Measurements from ENCODE around the gene CHD9.
"Not testable (repeated sequence)": the region's sequence is repeated elsewhere in the genome, so short reads cannot be mapped to it uniquely, and the experiment has no call there.

CHD9 gene

GRCh38 chr16:53249331-53249730, 194.5 kb downstream of the CHD9 start:
- POLR2A ChIA-PET, result no interaction called here
- no peak overlapping the region for H3K27ac ChIP-seq (ENCODE audit: insufficient read depth in 1 of 2, low read depth in 1 of 2, low read length in 2 of 2, poor library complexity in 1 of 2, severe bottlenecking in 2 of 2)
- peaks cover 0 to 1% (median 0%) of the 10 kb centered on the region in 5 experiments for H3K9me3 ChIP-seq (ENCODE audit: control extremely low read depth in 1 of 5, control insufficient read depth in 4 of 5, insufficient read depth in 2 of 5, low read depth in 1 of 5, low read length in 4 of 5)
- CTCF ChIA-PET, result interaction anchor here (0.9 kb wide), 1 partner anchor 10 kb away, joined by 4 read pairs; no protein-coding TSS in a partner anchor
- H3K27me3 ChIP-seq (replicated peaks in 2 of 5; ENCODE audit: control insufficient read depth in 4 of 5, insufficient read depth in 5 of 5, low read length in 4 of 5), result no peaks in the 10 kb centered on the region
- peaks cover 36 to 89% (median 53%) of the 10 kb centered on the region in 4 experiments for H3K36me3 ChIP-seq (ENCODE audit: control insufficient read depth in 4 of 4, insufficient read depth in 4 of 4, low read length in 3 of 4)
- no peaks in the 10 kb centered on the region for H3K4me1 ChIP-seq (ENCODE audit: control extremely low read depth in 1 of 4, control insufficient read depth in 4 of 4, insufficient read depth in 4 of 4, low read length in 3 of 4)
- DNase-seq, result no peak
- WGBS (ENCODE audit: insufficient coverage), result no CpG with 5 or more reads among the region's 1 CpG
- no peak overlapping the region for H3K4me3 ChIP-seq (ENCODE audit: control insufficient read depth in 1 of 7, extremely low read depth in 1 of 7, insufficient read depth in 4 of 7, low read depth in 2 of 7, low read length in 6 of 7)

- Histone ChIP-seq H3K9me3 (ENCODE audit: control extremely low read depth in 1 of 5, control insufficient read depth in 4 of 5, insufficient read depth in 2 of 5, low read depth in 1 of 5, low read length in 4 of 5) (peaks cover 0 to 6% (median 0%) of the 10 kb centered on the region in 5 experiments), H3K27me3 (replicated peaks in 2 of 5; ENCODE audit: control insufficient read depth in 4 of 5, insufficient read depth in 5 of 5, low read length in 4 of 5) (no peaks in the 10 kb centered on the region), H3K4me1 (ENCODE audit: control extremely low read depth in 1 of 4, control insufficient read depth in 4 of 4, insufficient read depth in 4 of 4, low read length in 3 of 4) (no peaks in the 10 kb centered on the region), H3K4me3 (ENCODE audit: control insufficient read depth in 1 of 7, extremely low read depth in 1 of 7, insufficient read depth in 4 of 7, low read depth in 2 of 7, low read length in 6 of 7) (no peak overlapping the region), H3K27ac (ENCODE audit: insufficient read depth in 1 of 2, low read depth in 1 of 2, low read length in 2 of 2, poor library complexity in 1 of 2, severe bottlenecking in 2 of 2) (no peak overlapping the region), H3K36me3 (ENCODE audit: control insufficient read depth in 4 of 4, insufficient read depth in 4 of 4, low read length in 3 of 4) (peaks cover 24 to 84% (median 53%) of the 10 kb centered on the region in 4 experiments)
- CTCF ChIA-PET, result no interaction called here
- no peak for DNase-seq
- POLR2A ChIA-PET, result no interaction called here
- WGBS (ENCODE audit: insufficient coverage), result 100% methylated on average over 2 of the region's 2 CpGs
These were observed 202.2 kb downstream of the CHD9 start for GRCh38 chr16:53257001-53257400.

GRCh38 chr16:53258809-53259208, 204.0 kb downstream of the CHD9 start:
- POLR2A ChIA-PET, result no interaction called here
- 86% methylated on average over 1 of the region's 3 CpGs for WGBS (ENCODE audit: insufficient coverage)

GRCh38 chr16:53261276-53261675, 206.5 kb downstream of the CHD9 start:
- DNase-seq, result no peak
- H3K27ac ChIP-seq (ENCODE audit: insufficient read depth in 1 of 2, low read depth in 1 of 2, low read length in 2 of 2, poor library complexity in 1 of 2, severe bottlenecking in 2 of 2), result no peak overlapping the region
- H3K9me3 ChIP-seq (ENCODE audit: control extremely low read depth in 1 of 5, control insufficient read depth in 4 of 5, insufficient read depth in 2 of 5, low read depth in 1 of 5, low read length in 4 of 5), result peaks cover 0 to 6% (median 0%) of the 10 kb centered on the region in 5 experiments
- no peaks in the 10 kb centered on the region for H3K27me3 ChIP-seq (replicated peaks in 2 of 5; ENCODE audit: control insufficient read depth in 4 of 5, insufficient read depth in 5 of 5, low read length in 4 of 5)
- WGBS (ENCODE audit: insufficient coverage), result 100% methylated on average over 1 of the region's 2 CpGs
- no peaks in the 10 kb centered on the region for H3K4me1 ChIP-seq (ENCODE audit: control extremely low read depth in 1 of 4, control insufficient read depth in 4 of 4, insufficient read depth in 4 of 4, low read length in 3 of 4)
- peaks cover 20 to 82% (median 49%) of the 10 kb centered on the region in 4 experiments for H3K36me3 ChIP-seq (ENCODE audit: control insufficient read depth in 4 of 4, insufficient read depth in 4 of 4, low read length in 3 of 4)
- ChIA-PET POLR2A (no interaction called here), CTCF (interaction anchor here (1.4 kb wide), 1 partner anchor 8 kb away, joined by 4 read pairs; no protein-coding TSS in a partner anchor)
- no peak overlapping the region for H3K4me3 ChIP-seq (ENCODE audit: control insufficient read depth in 1 of 7, extremely low read depth in 1 of 7, insufficient read depth in 4 of 7, low read depth in 2 of 7, low read length in 6 of 7)

More at GRCh38 chr16:53258809-53259208, 204.0 kb downstream of the CHD9 start:
- Histone ChIP-seq H3K36me3 (ENCODE audit: control insufficient read depth in 4 of 4, insufficient read depth in 4 of 4, low read length in 3 of 4) (peaks cover 17 to 85% (median 54%) of the 10 kb centered on the region in 4 experiments), H3K9me3 (ENCODE audit: control extremely low read depth in 1 of 5, control insufficient read depth in 4 of 5, insufficient read depth in 2 of 5, low read depth in 1 of 5, low read length in 4 of 5) (peaks cover 0 to 6% (median 0%) of the 10 kb centered on the region in 5 experiments), H3K27me3 (replicated peaks in 2 of 5; ENCODE audit: control insufficient read depth in 4 of 5, insufficient read depth in 5 of 5, low read length in 4 of 5) (no peaks in the 10 kb centered on the region), H3K4me1 (ENCODE audit: control extremely low read depth in 1 of 4, control insufficient read depth in 4 of 4, insufficient read depth in 4 of 4, low read length in 3 of 4) (no peaks in the 10 kb centered on the region), H3K27ac (ENCODE audit: insufficient read depth in 1 of 2, low read depth in 1 of 2, low read length in 2 of 2, poor library complexity in 1 of 2, severe bottlenecking in 2 of 2) (no peak overlapping the region), H3K4me3 (ENCODE audit: control insufficient read depth in 1 of 7, extremely low read depth in 1 of 7, insufficient read depth in 4 of 7, low read depth in 2 of 7, low read length in 6 of 7) (no peak overlapping the region)
- no peak for DNase-seq
- CTCF ChIA-PET, result interaction anchor here (1.3 to 1.4 kb wide), 2 partner anchors 9 to 12 kb away, joined by 3 to 4 read pairs; no protein-coding TSS in a partner anchor

- ChIA-PET CTCF (no interaction called here), POLR2A (no interaction called here)
- DNase-seq, result no peak
- Histone ChIP-seq H3K4me3 (ENCODE audit: control insufficient read depth in 1 of 7, extremely low read depth in 1 of 7, insufficient read depth in 4 of 7, low read depth in 2 of 7, low read length in 6 of 7) (no peak overlapping the region), H3K36me3 (ENCODE audit: control insufficient read depth in 4 of 4, insufficient read depth in 4 of 4, low read length in 3 of 4) (peaks cover 26 to 75% (median 44%) of the 10 kb centered on the region in 4 experiments), H3K27me3 (replicated peaks in 2 of 5; ENCODE audit: control insufficient read depth in 4 of 5, insufficient read depth in 5 of 5, low read length in 4 of 5) (no peaks in the 10 kb centered on the region), H3K4me1 (ENCODE audit: control extremely low read depth in 1 of 4, control insufficient read depth in 4 of 4, insufficient read depth in 4 of 4, low read length in 3 of 4) (no peaks in the 10 kb centered on the region), H3K9me3 (ENCODE audit: control extremely low read depth in 1 of 5, control insufficient read depth in 4 of 5, insufficient read depth in 2 of 5, low read depth in 1 of 5, low read length in 4 of 5) (peaks cover 0 to 6% (median 0%) of the 10 kb centered on the region in 5 experiments), H3K27ac (ENCODE audit: insufficient read depth in 1 of 2, low read depth in 1 of 2, low read length in 2 of 2, poor library complexity in 1 of 2, severe bottlenecking in 2 of 2) (no peak overlapping the region)
- WGBS (ENCODE audit: insufficient coverage), result no CpG with 5 or more reads among the region's 2 CpGs
These were observed 207.9 kb downstream of the CHD9 start for GRCh38 chr16:53262645-53263044.

GRCh38 chr16:53266156-53266555, 211.4 kb downstream of the CHD9 start:
- H3K4me3 ChIP-seq (ENCODE audit: control insufficient read depth in 1 of 7, extremely low read depth in 1 of 7, insufficient read depth in 4 of 7, low read depth in 2 of 7, low read length in 6 of 7), result no peak overlapping the region
- no peak overlapping the region for H3K27ac ChIP-seq (ENCODE audit: insufficient read depth in 1 of 2, low read depth in 1 of 2, low read length in 2 of 2, poor library complexity in 1 of 2, severe bottlenecking in 2 of 2)
- H3K4me1 ChIP-seq (ENCODE audit: control extremely low read depth in 1 of 4, control insufficient read depth in 4 of 4, insufficient read depth in 4 of 4, low read length in 3 of 4), result no peaks in the 10 kb centered on the region
- H3K36me3 ChIP-seq (ENCODE audit: control insufficient read depth in 4 of 4, insufficient read depth in 4 of 4, low read length in 3 of 4), result peaks cover 18 to 79% (median 34%) of the 10 kb centered on the region in 4 experiments
- POLR2A ChIA-PET, result no interaction called here
- H3K9me3 ChIP-seq (ENCODE audit: control extremely low read depth in 1 of 5, control insufficient read depth in 4 of 5, insufficient read depth in 2 of 5, low read depth in 1 of 5, low read length in 4 of 5), result no peaks in the 10 kb centered on the region
- H3K27me3 ChIP-seq (replicated peaks in 2 of 5; ENCODE audit: control insufficient read depth in 4 of 5, insufficient read depth in 5 of 5, low read length in 4 of 5), result no peaks in the 10 kb centered on the region
- no peak for DNase-seq
- CTCF ChIA-PET, result interaction anchor here (1.5 kb wide), 1 partner anchor 10 kb away, joined by 3 read pairs; no protein-coding TSS in a partner anchor

GRCh38 chr16:53278498-53278897, 223.7 kb downstream of the CHD9 start:
- DNase-seq; H3K4me3 ChIP-seq (ENCODE audit: control insufficient read depth in 1 of 7, extremely low read depth in 1 of 7, insufficient read depth in 4 of 7, low read depth in 2 of 7, low read length in 6 of 7); CTCF ChIA-PET; H3K27me3 ChIP-seq (replicated peaks in 2 of 5; ENCODE audit: control insufficient read depth in 4 of 5, insufficient read depth in 5 of 5, low read length in 4 of 5); POLR2A ChIA-PET; H3K4me1 ChIP-seq (ENCODE audit: control extremely low read depth in 1 of 4, control insufficient read depth in 4 of 4, insufficient read depth in 4 of 4, low read length in 3 of 4); H3K9me3 ChIP-seq (ENCODE audit: control extremely low read depth in 1 of 5, control insufficient read depth in 4 of 5, insufficient read depth in 2 of 5, low read depth in 1 of 5, low read length in 4 of 5); H3K27ac ChIP-seq (ENCODE audit: insufficient read depth in 1 of 2, low read depth in 1 of 2, low read length in 2 of 2, poor library complexity in 1 of 2, severe bottlenecking in 2 of 2): not testable (repeated sequence)
- peaks cover 29 to 82% (median 51%) of the 10 kb centered on the region in 4 experiments for H3K36me3 ChIP-seq (ENCODE audit: control insufficient read depth in 4 of 4, insufficient read depth in 4 of 4, low read length in 3 of 4)
- WGBS (ENCODE audit: insufficient coverage), result no CpG with 5 or more reads among the region's 2 CpGs

Data from common myeloid progenitor, CD34-positive (primary cell).